ENCODE results near the gene CTRL.

Gene CTRL

GRCh38 chr16:67971111-67971510 is 39.4 kb upstream of the CTRL start:
- TF ChIP-seq CTCF (IDR thresholded peaks at IDR 0.05; ENCODE audit: low read depth, low read length), result no peak
- in situ Hi-C loops (cut with HindIII; ENCODE audit: low sequenced_read_pairs), result no loop called here
- H3K4me3 ChIP-seq (ENCODE audit: low read depth, low read length), result no peak overlapping the region
- no peak for DNase-seq (ENCODE audit: low read depth, low spot score)

GRCh38 chr16:67969254-67970039 is 37.8 kb upstream of the CTRL start:
- TF ChIP-seq CTCF (IDR thresholded peaks at IDR 0.05; ENCODE audit: low read depth, low read length), result no peak
- DNase-seq (ENCODE audit: low read depth, low spot score), result peak; percentile 11
- in situ Hi-C loops (cut with HindIII; ENCODE audit: low sequenced_read_pairs), result no loop called here
- peak overlapping the region; percentile 92 for H3K4me3 ChIP-seq (ENCODE audit: low read depth, low read length)

- TF ChIP-seq CTCF (IDR thresholded peaks at IDR 0.05; ENCODE audit: low read depth, low read length), result no peak
- in situ Hi-C loops (cut with HindIII; ENCODE audit: low sequenced_read_pairs), result no loop called here
- H3K4me3 ChIP-seq (ENCODE audit: low read depth, low read length), result peak within 1 kb of the TSS; percentile 92
- peak; percentile 69 for DNase-seq (ENCODE audit: low read depth, low spot score)
These were observed 37.0 kb upstream of the CTRL start, which contains the start of gene SLC12A4 for GRCh38 chr16:67968400-67969253. SLC12A4 (minus strand) TSS chr16:67968637; CDS start chr16:67968553, 84 bp downstream.

- DNase-seq (ENCODE audit: low read depth, low spot score), result no peak
- peak overlapping the region; percentile 92 for H3K4me3 ChIP-seq (ENCODE audit: low read depth, low read length)
- in situ Hi-C loops (cut with HindIII; ENCODE audit: low sequenced_read_pairs), result no loop called here
- TF ChIP-seq CTCF (IDR thresholded peaks at IDR 0.05; ENCODE audit: low read depth, low read length), result no peak
These were observed 36.3 kb upstream of the CTRL start for GRCh38 chr16:67967958-67968399.

GRCh38 chr16:67967183-67967957 is 35.7 kb upstream of the CTRL start:
- no peak for DNase-seq (ENCODE audit: low read depth, low spot score)
- TF ChIP-seq CTCF (IDR thresholded peaks at IDR 0.05; ENCODE audit: low read depth, low read length), result no peak
- H3K4me3 ChIP-seq (ENCODE audit: low read depth, low read length), result peak overlapping the region; percentile 92
- in situ Hi-C loops (cut with HindIII; ENCODE audit: low sequenced_read_pairs), result no loop called here

Data from astrocyte of the spinal cord (primary cell).